ENCODE results near the gene EPS8L3. TPM values are rescaled to one million over a fixed set of nuclear protein-coding genes. Genes with fewer than 3 reads are reported as not detected.

Gene EPS8L3
- total and polyA plus RNA-seq, 2 of the 4 experiments (the other 2 are of a cell fraction): not detected

DNA sequence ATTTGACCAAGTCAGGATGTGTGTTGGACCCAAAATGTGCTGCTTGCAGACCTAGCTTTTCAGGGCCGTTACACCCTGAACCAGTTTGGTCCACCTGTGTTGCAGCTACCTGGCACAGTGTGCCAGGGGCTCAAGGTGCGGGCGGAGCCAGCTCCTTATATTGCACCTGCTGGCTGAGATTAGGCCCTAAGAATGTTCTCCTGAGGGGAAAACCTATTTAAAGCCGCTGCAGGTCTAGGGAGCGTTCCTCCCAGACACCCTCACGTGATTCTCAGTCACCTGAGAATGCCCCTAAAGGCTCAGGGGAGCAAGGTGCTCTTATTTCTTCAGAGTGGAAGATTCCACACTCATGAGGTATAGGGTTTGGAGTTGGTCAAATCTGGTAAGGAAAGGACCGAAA is 34.9 kb downstream of the EPS8L3 start:
- no peak overlapping the region for H2AFZ ChIP-seq (replicated peaks; ENCODE audit: low read length, poor library complexity)
- DNase-seq (no peak), ATAC-seq (ENCODE audit: low read depth) (no peak)
- intact Hi-C loops (cut with micrococcal nuclease) (no loop called here), in situ Hi-C loops (cut with MboI; ENCODE audit: low sequenced_read_pairs) (no loop called here), dilution Hi-C loops (cut with HindIII; ENCODE audit: low sequenced_read_pairs, unreplicated experiment) (no loop called here)
- no peaks in the 10 kb centered on the region for H3K36me3 ChIP-seq (ENCODE audit: control insufficient read depth, insufficient read depth, low read length)
- no peak overlapping the region for H3K56ac ChIP-seq (ENCODE audit: extremely low read depth, insufficient read depth, low read length)
- BruUV-seq (replicated peaks): no TSS peak
- H3K27me3 ChIP-seq (ENCODE audit: control insufficient read depth, insufficient read depth, low read length): peaks cover 7% of the 10 kb centered on the region
- H3K27ac ChIP-seq (ENCODE audit: insufficient read depth, low read length): no peak overlapping the region
- H4K91ac ChIP-seq (ENCODE audit: insufficient read depth, low read depth, low read length): no peak overlapping the region
- no peak overlapping the region for H3K14ac ChIP-seq (replicated peaks; ENCODE audit: low read depth, low read length)
- no peak overlapping the region for H2AK5ac ChIP-seq (ENCODE audit: low read depth, low read length)
- H2AK9ac ChIP-seq (replicated peaks; ENCODE audit: low read depth, low read length, poor library complexity): no peak overlapping the region
- no peak overlapping the region for H2BK20ac ChIP-seq (ENCODE audit: low read depth, low read length)
- H3K4me2 ChIP-seq (ENCODE audit: low read depth, low read length): no peak overlapping the region
- WGBS, 2 experiments (ENCODE audit: extremely low coverage in 2 of 2, insufficient read length in 1 of 2): 63% methylated on average over 2 of the region's 7 CpGs; no CpG with 5 or more reads in 1 of the 2 experiments
- POLR2A ChIA-PET (ENCODE audit: unreplicated experiment): no interaction called here
- no peaks in the 10 kb centered on the region for H3K9me1 ChIP-seq (ENCODE audit: insufficient read depth, low read length)
- no peak overlapping the region for H3K4ac ChIP-seq (ENCODE audit: low read depth, low read length)
- CTCF ChIA-PET: no interaction called here
- H4K8ac ChIP-seq (ENCODE audit: low read depth in 2 of 2, low read length in 2 of 2): no peak overlapping the region
- H4K5ac ChIP-seq (ENCODE audit: low read depth, low read length): no peak overlapping the region
- no peak for TF ChIP-seq BHLHE40 (IDR thresholded peaks at IDR 0.05; ENCODE audit: low read depth, low read length)
- TF ChIP-seq, protein P1, sequence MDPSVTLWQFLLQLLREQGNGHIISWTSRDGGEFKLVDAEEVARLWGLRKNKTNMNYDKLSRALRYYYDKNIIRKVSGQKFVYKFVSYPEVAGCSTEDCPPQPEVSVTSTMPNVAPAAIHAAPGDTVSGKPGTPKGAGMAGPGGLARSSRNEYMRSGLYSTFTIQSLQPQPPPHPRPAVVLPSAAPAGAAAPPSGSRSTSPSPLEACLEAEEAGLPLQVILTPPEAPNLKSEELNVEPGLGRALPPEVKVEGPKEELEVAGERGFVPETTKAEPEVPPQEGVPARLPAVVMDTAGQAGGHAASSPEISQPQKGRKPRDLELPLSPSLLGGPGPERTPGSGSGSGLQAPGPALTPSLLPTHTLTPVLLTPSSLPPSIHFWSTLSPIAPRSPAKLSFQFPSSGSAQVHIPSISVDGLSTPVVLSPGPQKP (IDR thresholded peaks at IDR 0.05; ENCODE audit: borderline replicate concordance, low read depth, low read length): no peak
- TF ChIP-seq POLR2A (IDR thresholded peaks at IDR 0.05; ENCODE audit: low read depth, low read length): no peak
- H2BK5ac ChIP-seq (ENCODE audit: low read depth, low read length, poor library complexity, severe bottlenecking): no peak overlapping the region
- no peak overlapping the region for H3K4me3 ChIP-seq (ENCODE audit: insufficient read depth, low read depth, low read length)
- H3K9me3 ChIP-seq (ENCODE audit: control insufficient read depth, insufficient read depth, low read length): no peaks in the 10 kb centered on the region; the same call in 1 of the 2 replicates
- H3K4me1 ChIP-seq (ENCODE audit: control insufficient read depth, insufficient read depth, low read length): no peaks in the 10 kb centered on the region
- H2BK15ac ChIP-seq (ENCODE audit: low read depth, low read length): no peak overlapping the region
- no peak overlapping the region for H3K18ac ChIP-seq (ENCODE audit: low read depth, low read length)
- no peaks in the 10 kb centered on the region for H4K20me1 ChIP-seq (ENCODE audit: insufficient read depth, low read length)
- no peak overlapping the region for H2BK120ac ChIP-seq (ENCODE audit: low read depth, low read length)
- no peak overlapping the region for H3K23ac ChIP-seq (ENCODE audit: low read depth, low read length)
- H3K79me1 ChIP-seq (ENCODE audit: low read depth in 1 of 2, low read length in 2 of 2): no peaks in the 10 kb centered on the region
- no peak overlapping the region for H3K9ac ChIP-seq (ENCODE audit: low read depth, low read length)

Measured in IMR-90 (cell line).